AG04450 (cell line): ENCODE results near the gene ZNRF4. TPM values are rescaled to one million over a fixed set of nuclear protein-coding genes. Genes with fewer than 3 reads are reported as not detected.
A peak's percentile ranks its signal among the peaks of the same experiment; 100 is the strongest.

Experiments
- CTCF ChIA-PET: fragments of 300-600, 350-600 bp; formaldehyde crosslinking; extraction: SDS; loops from one replicate; lab custom pipeline; 2022; ENCODE audit warnings: antibody characterized with exemption, inconsistent platforms; lab: Charles Lee
- POLR2A ChIA-PET: fragments of 350-600 bp; formaldehyde crosslinking; extraction: SDS; loops from one replicate; lab custom pipeline; 2021; ENCODE audit warnings: antibody characterized with exemption, inconsistent platforms; lab: Yijun Ruan, JAX
- DNase-seq: peaks from one replicate; pipeline ENCODE4 v3.0.0-alpha.2; 2011; ENCODE audit warnings: low read depth, low spot score
- H3K27ac ChIP-seq: one replicate; pipeline ENCODE4 v1.5.1; 2012; ENCODE audit warnings: low read depth, low read length, control low read depth
- H3K27me3 ChIP-seq: one replicate; pipeline ENCODE4 v1.6.0; 2012; ENCODE audit warnings: low read length; ENCODE audit not compliant: control insufficient read depth, insufficient read depth
- H3K4me3 ChIP-seq: 2 replicates; pipeline ENCODE4 v1.5.1; 2011; ENCODE audit warnings: mild to moderate bottlenecking, low read depth, low read length, control low read depth
- H3K9me3 ChIP-seq: 2 replicates; pipeline ENCODE4 v1.5.1; 2012; ENCODE audit warnings: low read length; ENCODE audit not compliant: control insufficient read depth, insufficient read depth
- CTCF ChIP-seq: IDR thresholded peaks from 2 replicates; pipeline ENCODE4 v1.5.1; 2011; ENCODE audit warnings: low read depth, low read length, control low read depth, inconsistent platforms
- polyA plus RNA-seq: library from polyadenylated mRNA; depleted of rRNA; stranded (reverse); fragments of >200 nt; gene quantifications from 2 replicates; pipeline ENCODE4 v1.2.3, GENCODE V29; 2011

The ZNRF4 gene
- polyA plus RNA-seq, 1 experiment = not detected

DNA sequence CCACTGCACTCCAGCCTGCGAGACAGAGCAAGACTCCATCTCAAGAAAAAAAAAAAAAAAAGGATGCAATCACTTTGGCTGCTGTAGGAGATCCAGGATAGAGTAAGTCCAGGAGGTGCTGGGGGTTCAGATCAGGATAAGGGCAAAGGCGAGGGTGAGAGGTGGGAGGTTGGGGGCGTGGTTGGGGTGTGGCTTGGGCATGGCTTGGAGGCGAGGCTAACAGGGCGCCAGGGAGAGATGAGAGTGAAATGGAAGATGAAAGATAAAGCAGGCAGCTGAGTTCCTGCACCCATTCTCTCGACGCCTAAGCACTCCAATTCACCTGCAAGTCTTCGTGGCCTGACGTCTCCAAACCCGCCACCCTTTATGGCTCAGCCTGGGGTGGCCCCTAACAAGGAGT lies 25.0 kb upstream of the ZNRF4 start:
- H3K27me3 ChIP-seq = peaks cover 3% of the 10 kb centered on the region
- ChIA-PET POLR2A (no interaction called here), CTCF (no interaction called here)
- peaks cover 4% of the 10 kb centered on the region; the same call in 1 of the 2 replicates for H3K9me3 ChIP-seq
- no peak overlapping the region for H3K27ac ChIP-seq
- no peak for TF ChIP-seq CTCF
- no peak overlapping the region for H3K4me3 ChIP-seq
- no peak for DNase-seq

DNA sequence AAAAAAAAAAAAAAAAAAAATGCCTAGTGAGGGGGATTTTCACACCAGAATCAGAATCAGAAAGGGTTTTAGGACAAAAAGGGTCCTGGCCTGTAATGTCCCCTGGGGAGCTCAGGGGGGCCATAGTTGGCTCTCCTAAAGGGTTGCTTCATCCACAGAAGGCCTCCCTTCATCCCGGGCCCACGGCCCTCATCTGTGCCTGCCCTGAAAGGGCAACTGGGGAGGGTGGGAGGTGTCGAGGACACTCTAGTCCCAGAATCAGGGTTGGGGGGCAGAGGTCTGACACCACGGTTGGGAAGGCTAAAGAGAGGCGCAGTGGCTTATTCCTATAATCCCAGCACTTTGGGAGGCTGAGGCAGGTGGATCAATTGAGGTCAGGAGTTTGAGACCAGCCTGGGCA lies 22.5 kb upstream of the ZNRF4 start:
- H3K4me3 ChIP-seq = no peak overlapping the region
- no peak for DNase-seq
- ChIA-PET CTCF (no interaction called here), POLR2A (no interaction called here)
- H3K27ac ChIP-seq = no peak overlapping the region
- no peak for TF ChIP-seq CTCF
- H3K9me3 ChIP-seq = peaks cover 4% of the 10 kb centered on the region; the same call in 1 of the 2 replicates
- no peaks in the 10 kb centered on the region for H3K27me3 ChIP-seq

DNA sequence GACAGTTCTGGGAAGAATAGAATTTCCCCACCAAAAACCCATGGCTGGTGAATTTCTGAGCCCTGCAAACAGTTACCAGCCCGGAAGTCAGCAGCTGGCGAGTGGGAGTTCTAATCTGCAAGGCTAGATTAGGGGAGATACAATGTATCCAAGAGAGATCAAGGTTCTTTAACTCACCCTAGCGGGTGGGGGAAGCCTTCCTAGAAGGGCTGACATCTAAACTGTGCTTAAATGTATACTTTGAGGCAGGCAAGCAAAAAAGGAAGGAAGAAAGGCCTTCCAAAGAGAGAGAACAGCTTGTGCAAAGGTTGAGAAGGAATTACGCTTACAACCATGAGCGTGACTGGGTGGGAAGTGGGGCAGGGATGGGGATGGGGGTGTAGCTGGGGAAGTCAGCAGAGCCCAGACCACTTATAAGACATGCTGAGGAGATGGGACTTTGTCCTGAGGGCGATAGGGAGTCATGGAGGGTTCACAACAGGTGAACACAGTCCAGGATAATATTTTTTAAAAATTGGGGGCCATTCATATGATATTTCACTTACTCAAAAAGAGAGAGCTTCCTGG lies 20.8 kb upstream of the ZNRF4 start:
- Histone ChIP-seq H3K27me3 (no peaks in the 10 kb centered on the region), H3K9me3 (peaks cover 4% of the 10 kb centered on the region; the same call in 1 of the 2 replicates), H3K27ac (no peak overlapping the region), H3K4me3 (no peak overlapping the region)
- DNase-seq = no peak
- POLR2A ChIA-PET = no interaction called here
- CTCF ChIA-PET = no interaction called here
- no peak for TF ChIP-seq CTCF

- CTCF ChIA-PET = no interaction called here
- DNase-seq = peak; percentile 46
- Histone ChIP-seq H3K4me3 (no peak overlapping the region), H3K27ac (peak overlapping the region; percentile 78), H3K9me3 (peaks cover 4% of the 10 kb centered on the region; the same call in 1 of the 2 replicates), H3K27me3 (no peaks in the 10 kb centered on the region)
- 0 out of 2 replicates have a peak, but pooled peaks have one; percentile 7 for TF ChIP-seq CTCF
- POLR2A ChIA-PET = interaction anchor here (0.7 kb wide), 1 partner anchor 126 kb away, joined by 4 read pairs; no protein-coding TSS in a partner anchor
Measured at GRCh38 chr19:5434970-5435641, 20.1 kb upstream of the ZNRF4 start.

GRCh38 chr19:5435642-5436017 lies 19.6 kb upstream of the ZNRF4 start:
- ChIA-PET POLR2A (interaction anchor here (0.7 to 1.5 kb wide), 2 partner anchors 94 to 127 kb away, joined by 3 to 4 read pairs; partner anchors contain the start of gene PTPRS), CTCF (no interaction called here)
- Histone ChIP-seq H3K27me3 (no peaks in the 10 kb centered on the region), H3K9me3 (peaks cover 4% of the 10 kb centered on the region; the same call in 1 of the 2 replicates), H3K4me3 (no peak overlapping the region), H3K27ac (peak overlapping the region; percentile 78)
- DNase-seq = no peak
- no peak for TF ChIP-seq CTCF
